Parathyroid adenoma (tissue), 2 donors: ENCODE data around the gene ANO6.

Experiments used
- H2AFZ ChIP-seq: fragments of 300-600 bp; sonication (generic); one replicate; pipeline ENCODE4 v1.7.0; 2017; ENCODE audit warnings: antibody characterized with exemption, mild to moderate bottlenecking
- H3K27ac ChIP-seq: fragments of 300-600 bp; sonication (generic); one replicate; pipeline ENCODE4 v1.7.0; 2017
- H3K27me3 ChIP-seq: fragments of 300-600 bp; sonication (generic); one replicate; pipeline ENCODE4 v1.7.0; 2017; ENCODE audit warnings: low read length; ENCODE audit not compliant: control insufficient read depth, insufficient read depth
- H3K36me3 ChIP-seq: fragments of 300-600 bp; sonication (generic); one replicate; pipeline ENCODE4 v1.7.0; 2017; ENCODE audit warnings: low read length; ENCODE audit not compliant: control insufficient read depth, insufficient read depth
- H3K4me1 ChIP-seq: fragments of 300-600 bp; sonication (generic); one replicate; pipeline ENCODE4 v1.7.0; 2017; ENCODE audit warnings: control low read depth
- H3K4me2 ChIP-seq: fragments of 300-600 bp; sonication (generic); one replicate; pipeline ENCODE4 v1.7.0; 2017; ENCODE audit warnings: low read length
- H3K4me3 ChIP-seq: fragments of 300-600 bp; sonication (generic); one replicate; pipeline ENCODE4 v1.7.0; 2017; ENCODE audit warnings: low read depth, low read length
- H3K79me2 ChIP-seq: fragments of 300-600 bp; sonication (generic); one replicate; pipeline ENCODE4 v1.7.0; 2017; ENCODE audit warnings: control low read depth
- H3K9ac ChIP-seq: fragments of 300-600 bp; sonication (generic); one replicate; pipeline ENCODE4 v1.7.0; 2017; ENCODE audit warnings: mild to moderate bottlenecking
- H3K9me3 ChIP-seq: fragments of 300-600 bp; sonication (generic); one replicate; pipeline ENCODE4 v1.7.0; 2017; ENCODE audit warnings: low read length; ENCODE audit not compliant: control insufficient read depth
- CTCF ChIP-seq: fragments of 300-600 bp; sonication (generic); IDR thresholded peaks from one replicate; pipeline ENCODE4 v1.7.0; 2017; ENCODE audit warnings: antibody characterized with exemption, mild to moderate bottlenecking
- donor health status: primary hyperparathyroidism.

The ANO6 gene

GRCh38 chr12:45458854-45459807 is 243.2 kb downstream of the ANO6 start:
- Histone ChIP-seq H3K27me3 (no peaks in the 10 kb centered on the region), H2AFZ (no peak overlapping the region), H3K27ac (no peak overlapping the region), H3K4me3 (no peak overlapping the region), H3K4me2 (no peak overlapping the region), H3K9me3 (no peaks in the 10 kb centered on the region), H3K36me3 (no peaks in the 10 kb centered on the region), H3K4me1 (no peaks in the 10 kb centered on the region), H3K9ac (no peak overlapping the region), H3K79me2 (no peaks in the 10 kb centered on the region)
- no peak for TF ChIP-seq CTCF

- Histone ChIP-seq H3K36me3 (no peaks in the 10 kb centered on the region), H3K4me2 (no peak overlapping the region), H3K9ac (no peak overlapping the region), H3K79me2 (no peaks in the 10 kb centered on the region), H3K9me3 (no peaks in the 10 kb centered on the region), H3K27me3 (no peaks in the 10 kb centered on the region), H3K4me3 (no peak overlapping the region), H2AFZ (no peak overlapping the region), H3K4me1 (no peaks in the 10 kb centered on the region), H3K27ac (no peak overlapping the region)
- TF ChIP-seq CTCF, result no peak
These were observed 246.6 kb downstream of the ANO6 start for GRCh38 chr12:45462506-45462905.

DNA sequence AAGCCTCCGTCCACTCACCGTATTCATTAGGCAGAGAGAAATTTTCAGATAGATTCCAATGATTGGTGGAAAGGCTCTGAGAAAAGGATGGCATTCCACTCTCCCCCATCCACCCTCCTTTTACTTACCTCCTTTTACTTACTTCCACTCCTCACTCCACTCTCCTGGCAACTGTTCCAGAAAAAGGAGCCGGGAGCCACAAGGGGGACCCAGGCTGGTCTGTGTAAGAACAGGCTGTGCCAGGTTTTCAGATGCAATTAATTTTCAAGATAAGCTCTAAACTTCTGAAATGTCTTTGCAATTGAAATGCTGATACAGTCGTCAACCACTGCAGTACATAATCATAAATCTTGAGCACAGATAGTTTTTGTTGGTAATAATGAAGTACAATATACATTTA is 248.8 kb downstream of the ANO6 start:
- no peaks in the 10 kb centered on the region for H3K36me3 ChIP-seq
- H3K9ac ChIP-seq, result no peak overlapping the region
- no peaks in the 10 kb centered on the region for H3K27me3 ChIP-seq
- no peak for TF ChIP-seq CTCF
- H3K4me3 ChIP-seq, result no peak overlapping the region
- no peak overlapping the region for H3K4me2 ChIP-seq
- no peaks in the 10 kb centered on the region for H3K79me2 ChIP-seq
- H3K4me1 ChIP-seq, result no peaks in the 10 kb centered on the region
- no peak overlapping the region for H2AFZ ChIP-seq
- H3K9me3 ChIP-seq, result no peaks in the 10 kb centered on the region
- H3K27ac ChIP-seq, result no peak overlapping the region

GRCh38 chr12:45468751-45469615 is 253.1 kb downstream of the ANO6 start:
- no peaks in the 10 kb centered on the region for H3K79me2 ChIP-seq
- H2AFZ ChIP-seq, result no peak overlapping the region
- no peak for TF ChIP-seq CTCF
- no peaks in the 10 kb centered on the region for H3K27me3 ChIP-seq
- H3K4me3 ChIP-seq, result no peak overlapping the region
- no peak overlapping the region for H3K4me2 ChIP-seq
- H3K9ac ChIP-seq, result no peak overlapping the region
- no peak overlapping the region for H3K27ac ChIP-seq
- no peaks in the 10 kb centered on the region for H3K36me3 ChIP-seq
- H3K9me3 ChIP-seq, result no peaks in the 10 kb centered on the region
- no peaks in the 10 kb centered on the region for H3K4me1 ChIP-seq
